A673 (cell line): ENCODE results near the gene VPS13C. TPM values are rescaled to one million over a fixed set of nuclear protein-coding genes. Genes with fewer than 3 reads are reported as not detected.

Source experiments
- BruUV-seq: library from RNA; stranded (reverse); fragments of 400-500 nt; replicated peaks from 2 replicates; lab custom pipeline; 2021; lab: Mats Ljungman, UMichigan
- CTCF ChIA-PET: fragments of 300-600 bp; sonication (Branson Sonifier 250); formaldehyde crosslinking; loops from one replicate; lab custom pipeline; 2022; ENCODE audit warnings: antibody characterized with exemption; lab: Charles Lee
- POLR2A ChIA-PET: fragments of 300-600 bp; sonication (Branson Sonifier 250); formaldehyde crosslinking; loops from one replicate; lab custom pipeline; 2022; ENCODE audit warnings: antibody characterized with exemption; ENCODE audit not compliant: low non-redundant PET; lab: Charles Lee
- DNase-seq: peaks from one replicate; pipeline ENCODE4 v3.0.0-alpha.2; 2015; ENCODE audit warnings: low spot score
- H3K27ac ChIP-seq: fragments of 200-600 bp; sonication (generic); 2 replicates; pipeline ENCODE4 v1.5.1; 2016; ENCODE audit warnings: mixed run types, low read depth, mild to moderate bottlenecking, mixed read lengths, antibody characterized with exemption, low read length; ENCODE audit not compliant: poor library complexity, severe bottlenecking
- H3K27me3 ChIP-seq: fragments of 200-600 bp; sonication (generic); replicated peaks from 2 replicates; pipeline ENCODE4 v1.6.1; 2017; ENCODE audit warnings: mixed run types, low read depth, mild to moderate bottlenecking, mixed read lengths, antibody characterized with exemption, low read length; ENCODE audit not compliant: insufficient read depth, poor library complexity
- H3K36me3 ChIP-seq: fragments of 200-600 bp; sonication (generic); 2 replicates; pipeline ENCODE4 v1.6.1; 2016; ENCODE audit warnings: mixed run types, mild to moderate bottlenecking, mixed read lengths, antibody characterized with exemption, low read length; ENCODE audit not compliant: insufficient read depth, poor library complexity, severe bottlenecking
- H3K4me1 ChIP-seq: fragments of 200-600 bp; sonication (generic); 2 replicates; pipeline ENCODE4 v1.6.1; 2017; ENCODE audit warnings: mixed run types, mild to moderate bottlenecking, mixed read lengths, antibody characterized with exemption, low read length; ENCODE audit not compliant: insufficient read depth, poor library complexity, severe bottlenecking
- H3K4me3 ChIP-seq: fragments of 200-600 bp; sonication (generic); 2 replicates; pipeline ENCODE4 v1.5.1; 2016; ENCODE audit warnings: low read depth, mixed run types, mild to moderate bottlenecking, mixed read lengths, low read length; ENCODE audit not compliant: poor library complexity, severe bottlenecking
- H3K9me3 ChIP-seq: fragments of 200-600 bp; sonication (generic); 2 replicates; pipeline ENCODE4 v1.6.1; 2016; ENCODE audit warnings: mixed run types, low read depth, mild to moderate bottlenecking, mixed read lengths, antibody characterized with exemption, low read length; ENCODE audit not compliant: poor library complexity, severe bottlenecking
- EZH2 ChIP-seq: fragments of 200-600 bp; sonication (generic); IDR thresholded peaks from 2 replicates; pipeline ENCODE4 v1.6.1; 2017; ENCODE audit warnings: borderline replicate concordance, low read depth, mild to moderate bottlenecking, mixed read lengths, antibody characterized with exemption, low read length; ENCODE audit not compliant: poor library complexity, severe bottlenecking
- intact Hi-C: fragments of 100-400 bp; cut with micrococcal nuclease; formaldehyde crosslinking; loops from one replicate; pipeline ENCODE4 v1.10.0; 2022; ENCODE audit not compliant: unreplicated experiment
- total RNA-seq: library from RNA; stranded (reverse); gene quantifications from 2 replicates; pipeline ENCODE4 v1.2.3, GENCODE V29; 2021
- TF ChIP-seq, protein P1 (sequence below): fragments of 300-800, 200-600 bp; sonication (generic); conservative IDR thresholded peaks from 2 replicates; pipeline ENCODE4 v1.5.1; 2017; ENCODE audit warnings: low read depth, mild to moderate bottlenecking, antibody characterized with exemption, low read length, moderate library complexity, mixed read lengths

Gene VPS13C
- total RNA-seq, 1 experiment from 2014 or later = 31.0 TPM

DNA sequence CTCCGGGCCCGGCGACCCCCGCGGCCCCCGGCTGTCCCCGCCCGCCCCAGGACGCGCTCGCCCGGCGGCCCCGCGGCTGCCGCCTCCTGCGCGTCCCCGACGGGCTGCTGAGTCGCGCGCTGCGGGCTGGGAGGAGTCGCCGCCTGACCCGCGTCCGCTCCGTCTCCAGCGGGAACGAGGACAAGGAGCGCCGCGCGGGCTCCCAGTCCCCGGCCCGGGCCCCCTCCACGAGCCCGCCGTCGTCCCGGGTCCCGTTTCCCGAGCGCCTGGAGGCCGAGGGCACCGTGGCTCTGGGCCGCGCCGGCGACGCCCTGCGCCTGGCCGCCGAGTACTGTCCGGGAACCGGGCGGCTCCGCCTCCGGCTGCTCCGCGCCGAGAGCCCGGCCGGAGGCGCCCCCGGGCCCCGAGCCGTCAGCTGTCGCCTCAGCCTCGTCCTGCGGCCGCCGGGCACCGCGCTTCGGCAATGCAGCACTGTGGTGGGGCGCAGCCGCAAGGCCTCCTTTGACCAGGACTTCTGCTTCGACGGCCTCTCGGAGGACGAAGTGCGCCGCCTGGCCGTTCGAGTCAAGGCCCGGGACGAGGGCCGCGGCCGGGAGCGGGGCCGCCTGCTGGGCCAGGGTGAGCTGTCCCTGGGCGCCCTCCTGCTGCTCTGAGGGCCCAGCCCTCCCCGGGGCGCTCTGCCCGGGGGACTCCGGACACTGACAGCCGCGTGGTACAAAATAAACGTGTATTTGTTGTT is 8.0 kb upstream of the VPS13C start:
- peaks cover 5% of the 10 kb centered on the region for H3K27me3 ChIP-seq
- ChIA-PET POLR2A (no interaction called here), CTCF (no interaction called here)
- H3K9me3 ChIP-seq = no peaks in the 10 kb centered on the region
- intact Hi-C loops = loop anchor here (5.0 to 10.0 kb wide), 2 partner anchors 184 to 237 kb away; no protein-coding TSS in a partner anchor
- no peaks in the 10 kb centered on the region for H3K36me3 ChIP-seq
- H3K27ac ChIP-seq = no peak overlapping the region
- peak overlapping the region; percentile 52 for H3K4me3 ChIP-seq
- BruUV-seq = no TSS peak
- peak; percentile 28 for DNase-seq
- TF ChIP-seq EZH2 = no peak
- TF ChIP-seq, protein P1, sequence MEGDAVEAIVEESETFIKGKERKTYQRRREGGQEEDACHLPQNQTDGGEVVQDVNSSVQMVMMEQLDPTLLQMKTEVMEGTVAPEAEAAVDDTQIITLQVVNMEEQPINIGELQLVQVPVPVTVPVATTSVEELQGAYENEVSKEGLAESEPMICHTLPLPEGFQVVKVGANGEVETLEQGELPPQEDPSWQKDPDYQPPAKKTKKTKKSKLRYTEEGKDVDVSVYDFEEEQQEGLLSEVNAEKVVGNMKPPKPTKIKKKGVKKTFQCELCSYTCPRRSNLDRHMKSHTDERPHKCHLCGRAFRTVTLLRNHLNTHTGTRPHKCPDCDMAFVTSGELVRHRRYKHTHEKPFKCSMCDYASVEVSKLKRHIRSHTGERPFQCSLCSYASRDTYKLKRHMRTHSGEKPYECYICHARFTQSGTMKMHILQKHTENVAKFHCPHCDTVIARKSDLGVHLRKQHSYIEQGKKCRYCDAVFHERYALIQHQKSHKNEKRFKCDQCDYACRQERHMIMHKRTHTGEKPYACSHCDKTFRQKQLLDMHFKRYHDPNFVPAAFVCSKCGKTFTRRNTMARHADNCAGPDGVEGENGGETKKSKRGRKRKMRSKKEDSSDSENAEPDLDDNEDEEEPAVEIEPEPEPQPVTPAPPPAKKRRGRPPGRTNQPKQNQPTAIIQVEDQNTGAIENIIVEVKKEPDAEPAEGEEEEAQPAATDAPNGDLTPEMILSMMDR = 0 out of 2 replicates have a peak, but pooled peaks have one; percentile 5
- peaks cover 13% of the 10 kb centered on the region for H3K4me1 ChIP-seq

DNA sequence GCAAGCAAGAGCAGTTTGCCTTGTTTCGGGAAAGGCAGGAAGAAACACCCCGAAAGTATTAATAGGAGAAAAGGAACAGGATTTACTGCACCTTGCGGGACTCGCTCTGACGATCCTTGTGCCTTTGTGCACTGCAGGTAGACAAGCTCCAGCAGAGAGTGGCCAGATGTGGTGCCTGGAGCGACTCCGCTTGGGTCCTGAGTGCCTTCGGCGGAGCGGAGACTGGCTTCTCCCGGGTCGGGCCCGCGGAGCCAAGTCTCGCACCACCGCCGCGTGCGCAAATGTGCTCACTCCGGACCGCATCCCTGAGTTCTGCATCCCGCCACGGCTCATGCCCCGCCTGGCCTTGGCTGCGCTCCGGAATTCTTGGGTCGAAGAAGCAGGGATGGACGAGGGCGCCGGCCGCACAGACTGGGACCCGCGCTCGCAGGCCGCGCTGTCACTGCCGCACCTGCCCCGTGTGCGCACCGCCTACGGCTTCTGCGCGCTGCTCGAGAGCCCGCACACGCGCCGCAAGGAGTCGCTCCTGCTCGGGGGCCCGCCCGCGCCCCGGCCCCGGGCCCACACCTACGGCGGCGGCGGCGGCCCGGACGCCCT is 7.3 kb upstream of the VPS13C start:
- Histone ChIP-seq H3K4me3 (peak overlapping the region; percentile 52), H3K4me1 (peaks cover 13% of the 10 kb centered on the region), H3K9me3 (no peaks in the 10 kb centered on the region), H3K36me3 (no peaks in the 10 kb centered on the region), H3K27ac (no peak overlapping the region), H3K27me3 (peaks cover 5% of the 10 kb centered on the region)
- ChIA-PET CTCF (interaction anchor here (0.6 kb wide), 2 partner anchors 8 to 1779 kb away, joined by 3 to 4 read pairs; no protein-coding TSS in a partner anchor), POLR2A (no interaction called here)
- DNase-seq = peak; percentile 37
- intact Hi-C loops = loop anchor here (5.0 to 10.0 kb wide), 2 partner anchors 185 to 237 kb away; no protein-coding TSS in a partner anchor
- TF ChIP-seq, protein P1 = 0 out of 2 replicates have a peak, but pooled peaks have one; percentile 10
- TF ChIP-seq EZH2 = no peak
- no TSS peak for BruUV-seq

DNA sequence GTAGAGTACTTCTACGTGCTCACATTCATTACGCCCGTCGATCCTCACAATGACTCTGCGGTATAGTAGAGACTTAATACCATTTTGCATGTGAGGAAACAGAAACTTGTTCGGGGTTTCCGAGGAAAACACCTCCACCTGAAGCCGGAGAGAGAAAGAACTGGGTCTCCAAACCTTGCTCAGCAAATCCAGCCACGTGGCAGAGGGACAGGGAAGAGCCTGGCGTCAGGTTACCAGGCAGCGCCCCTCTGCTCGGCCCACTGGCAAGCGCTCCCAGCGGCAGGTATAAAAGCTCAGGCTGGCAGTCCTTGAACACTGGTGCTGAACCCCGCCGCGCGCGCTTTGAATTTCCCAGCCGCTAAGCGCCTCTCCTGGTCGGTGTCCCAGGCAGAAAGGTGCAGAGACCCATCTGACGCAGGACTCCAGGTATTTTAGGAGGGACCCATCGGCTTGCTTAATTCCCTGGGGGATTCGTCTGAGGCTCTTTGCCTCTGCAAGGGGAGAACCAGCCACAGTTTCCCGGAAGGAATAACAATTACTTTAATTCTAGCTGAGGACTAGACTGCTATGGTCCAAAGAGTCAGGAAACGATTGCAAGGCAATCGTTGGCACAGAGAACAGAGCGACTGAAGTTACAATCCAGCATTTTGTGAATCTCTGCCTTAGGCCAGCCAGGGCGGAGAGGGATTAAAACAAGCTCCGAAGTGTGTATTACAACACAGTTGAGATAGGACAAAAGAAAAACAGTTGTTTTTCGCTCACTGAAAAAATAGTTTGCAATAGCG is 6.6 kb upstream of the VPS13C start, which contains the start of gene C2CD4A:
TSS of gene C2CD4A (plus strand) at position 315 of the 785 bp plus-strand sequence. CDS start 637 bp downstream, outside the sequence.
- CTCF ChIA-PET = interaction anchor here (0.6 kb wide), 2 partner anchors 7 to 1779 kb away, joined by 3 to 4 read pairs; no protein-coding TSS in a partner anchor
- Histone ChIP-seq H3K27ac (no peak within 1 kb of the TSS), H3K4me1 (peaks cover 13% of the 10 kb centered on the region), H3K27me3 (peaks cover 5% of the 10 kb centered on the region), H3K36me3 (no peaks in the 10 kb centered on the region), H3K4me3 (peak within 1 kb of the TSS; percentile 52), H3K9me3 (no peaks in the 10 kb centered on the region)
- TF ChIP-seq, protein P1 = 0 out of 2 replicates have a peak, but pooled peaks have one; percentile 30
- TF ChIP-seq EZH2 = no peak
- POLR2A ChIA-PET = no interaction called here
- intact Hi-C loops = loop anchor here (5.0 to 10.0 kb wide), 2 partner anchors 185 to 238 kb away; no protein-coding TSS in a partner anchor
- peak; percentile 69 for DNase-seq
- BruUV-seq = no TSS peak
